GM19238 (cell line): ENCODE data around the gene BTAF1.

Source experiments
- DNase-seq: peaks from one replicate; pipeline ENCODE4 v3.0.0; 2011; ENCODE audit warnings: low spot score; ENCODE audit not compliant: insufficient read length

BTAF1 gene

DNA sequence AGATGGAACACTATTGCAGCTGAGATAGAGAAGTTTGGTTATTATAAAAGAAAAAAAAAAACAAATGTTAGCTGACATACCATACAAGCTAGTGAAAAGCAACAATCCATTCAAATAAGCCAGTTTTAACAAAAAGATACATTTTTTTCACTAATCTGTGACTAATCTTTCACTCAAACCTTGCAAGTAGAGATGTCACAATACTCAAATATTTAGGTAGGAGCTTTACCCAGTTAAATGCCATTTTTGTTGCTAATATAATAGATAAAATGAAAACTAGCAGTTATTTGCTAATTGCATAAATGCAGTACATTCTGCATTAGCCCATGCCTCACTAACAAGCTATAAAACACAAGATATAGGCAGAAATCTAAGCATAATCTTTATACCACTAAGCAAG, 123.6 kb downstream of the BTAF1 start:
- DNase-seq, result no peak

DNA sequence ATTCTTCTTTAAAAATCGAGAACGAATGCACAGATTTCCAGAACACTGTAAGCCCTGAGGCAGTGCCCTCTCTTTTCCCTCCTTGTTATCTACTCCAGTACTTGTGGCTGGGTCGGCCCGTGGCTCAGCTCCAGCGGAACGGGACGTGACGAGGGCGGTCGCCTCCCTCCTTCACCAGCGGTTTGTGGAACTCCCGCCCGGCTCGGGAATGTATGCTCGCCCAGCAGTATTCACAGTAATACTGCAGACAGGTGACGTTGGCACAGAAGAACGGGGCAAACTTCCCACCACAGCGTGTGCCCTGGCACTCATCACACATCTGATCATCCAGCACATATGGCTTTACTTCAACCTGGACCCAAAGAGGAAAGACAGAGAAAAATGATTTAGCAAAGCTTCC, 128.5 kb downstream of the BTAF1 start:
- no peak for DNase-seq

DNA sequence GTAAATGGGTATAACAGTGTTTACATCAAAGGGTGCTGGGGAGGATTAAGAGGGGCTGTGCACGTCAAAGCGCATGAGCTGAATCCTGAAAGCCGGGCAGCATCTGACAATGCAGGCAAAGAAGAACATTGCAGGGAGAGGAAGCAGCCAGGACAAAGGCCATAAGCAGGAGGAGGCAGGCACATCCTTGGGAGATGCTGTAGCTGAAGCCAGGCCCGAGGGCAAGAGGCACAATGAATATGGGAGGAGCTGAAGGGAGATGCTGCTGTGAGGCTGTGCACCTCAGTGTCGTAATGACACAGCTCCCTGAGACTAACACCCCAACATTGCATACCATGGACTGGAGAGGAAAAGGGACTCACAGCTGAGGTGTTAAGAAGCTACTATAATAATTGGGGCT, 129.2 kb downstream of the BTAF1 start:
- DNase-seq, result no peak

DNA sequence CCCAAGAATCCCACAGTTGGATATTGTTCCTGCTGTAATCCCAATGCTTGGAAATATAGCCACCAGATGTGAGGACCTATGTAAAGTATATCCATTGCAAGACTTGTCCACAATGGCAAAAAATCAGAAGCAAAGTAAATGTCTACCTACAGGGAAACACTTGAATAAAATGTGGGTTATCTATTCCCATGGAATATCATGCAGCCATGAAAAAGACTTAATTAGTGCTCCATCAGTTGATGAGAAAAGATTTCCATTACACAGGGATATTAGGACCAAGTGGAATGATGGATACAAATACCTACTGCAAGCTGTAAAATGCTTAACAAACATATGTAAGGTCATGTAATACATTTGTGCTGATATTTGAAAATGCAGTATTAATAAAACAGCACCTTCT, 131.2 kb downstream of the BTAF1 start:
- no peak for DNase-seq

DNA sequence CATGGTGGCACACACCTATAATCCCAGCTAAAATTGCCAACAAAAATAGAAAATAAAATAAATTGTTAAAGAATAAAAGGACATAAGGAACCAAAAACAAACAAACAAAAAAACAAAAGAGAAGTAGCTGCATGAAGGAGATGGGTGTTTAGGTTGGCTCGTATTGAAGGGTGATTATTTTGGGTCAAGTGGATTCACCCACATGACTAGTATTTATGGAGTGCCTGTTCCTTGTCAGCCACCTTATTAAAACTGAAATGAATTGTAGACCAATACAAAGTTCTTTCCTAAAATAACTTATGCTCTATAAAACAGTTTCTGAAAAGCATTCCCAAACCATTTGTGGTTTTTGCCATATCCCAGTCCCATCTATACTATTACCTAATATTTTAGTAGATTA, 138.7 kb downstream of the BTAF1 start:
- no peak for DNase-seq

DNA sequence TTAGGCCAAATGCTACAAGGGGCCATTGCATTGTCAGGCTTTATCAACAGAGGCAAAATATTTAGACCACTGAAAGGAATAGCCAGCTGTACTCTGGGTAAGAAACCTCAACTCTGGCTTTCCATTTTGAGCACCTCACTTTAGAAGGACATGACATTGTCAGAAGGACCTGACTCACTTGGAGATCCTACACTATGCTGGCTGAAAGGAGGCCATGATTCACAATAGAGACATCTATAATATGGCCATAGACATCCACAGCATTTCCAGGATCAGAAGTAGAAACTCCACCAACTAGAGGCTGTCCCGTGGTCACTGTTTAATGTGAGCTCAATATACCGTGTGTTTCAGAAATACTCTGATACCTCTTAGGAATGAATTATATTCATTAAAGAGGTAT, 140.9 kb downstream of the BTAF1 start:
- DNase-seq, result no peak

DNA sequence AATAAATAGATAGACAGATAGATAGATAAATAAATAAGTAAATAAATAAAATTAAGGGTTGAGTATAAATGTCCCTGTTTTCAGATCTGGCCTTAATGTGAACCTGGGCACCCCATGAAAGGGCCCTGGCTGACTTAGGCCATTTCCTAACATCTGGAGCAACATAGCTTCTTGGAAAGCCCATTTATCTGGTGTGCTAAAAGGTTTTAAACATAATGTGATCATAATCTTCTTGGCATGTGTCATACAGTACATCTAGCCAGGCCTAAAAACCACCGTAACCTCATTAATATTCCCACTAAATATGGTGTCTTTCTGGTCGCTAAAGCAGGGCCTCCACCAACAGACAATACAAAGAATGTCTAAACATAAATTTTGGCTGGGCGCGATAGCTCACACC, 142.8 kb downstream of the BTAF1 start:
- DNase-seq, result no peak

DNA sequence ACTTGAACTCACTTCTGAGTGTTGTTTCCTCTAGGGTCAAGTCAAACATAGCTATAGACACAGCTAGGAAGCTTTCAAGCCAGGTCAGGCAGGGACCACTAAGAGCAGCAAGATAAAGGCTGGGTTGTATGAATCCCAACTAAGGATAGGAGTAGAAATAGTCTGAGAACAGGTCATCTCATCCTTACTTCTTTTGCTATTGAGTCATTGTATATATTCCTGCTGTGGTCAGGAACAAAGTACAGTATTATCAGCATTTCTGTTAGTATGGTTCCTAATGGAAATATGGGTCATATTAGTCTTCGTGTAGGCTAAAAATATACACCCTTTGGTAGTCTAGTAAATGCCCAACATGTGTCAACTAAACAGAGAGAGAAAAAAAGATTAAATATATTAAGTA, 145.3 kb downstream of the BTAF1 start:
- no peak for DNase-seq

DNA sequence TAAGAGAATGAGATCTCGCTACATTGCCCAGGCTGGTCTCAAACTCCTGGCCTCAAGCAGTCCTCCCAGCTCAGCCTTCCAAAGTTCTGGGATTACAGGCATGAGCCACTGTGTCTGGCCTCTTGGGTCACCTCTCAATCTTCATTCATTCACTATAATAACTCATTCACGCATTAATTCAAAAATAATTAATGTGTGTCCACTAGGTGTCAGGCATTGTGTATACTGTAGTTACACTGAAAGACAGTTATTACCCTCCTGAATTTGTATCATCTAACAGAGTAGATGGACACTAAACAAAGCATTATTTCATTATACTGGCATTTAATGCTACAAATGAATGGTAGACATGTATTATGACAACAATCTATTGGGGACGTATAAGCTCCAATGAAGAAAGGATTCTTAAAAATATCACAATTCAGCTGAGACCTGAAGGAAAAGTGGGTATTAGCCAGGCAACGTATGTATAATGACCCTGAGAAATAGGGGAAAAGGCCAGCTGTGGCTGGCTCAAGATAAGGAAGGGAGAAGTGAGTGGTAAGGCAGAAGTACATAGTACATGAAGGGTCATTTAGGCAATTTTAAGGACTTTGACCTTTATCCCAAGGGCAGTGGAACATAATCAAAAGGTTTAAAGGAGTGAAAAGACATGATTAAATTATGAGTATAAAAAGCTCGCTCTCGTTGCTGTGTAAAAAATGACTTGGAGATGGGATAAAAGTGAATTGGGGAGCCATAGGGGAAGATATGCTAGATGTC, 150.7 kb downstream of the BTAF1 start:
- no peak for DNase-seq

DNA sequence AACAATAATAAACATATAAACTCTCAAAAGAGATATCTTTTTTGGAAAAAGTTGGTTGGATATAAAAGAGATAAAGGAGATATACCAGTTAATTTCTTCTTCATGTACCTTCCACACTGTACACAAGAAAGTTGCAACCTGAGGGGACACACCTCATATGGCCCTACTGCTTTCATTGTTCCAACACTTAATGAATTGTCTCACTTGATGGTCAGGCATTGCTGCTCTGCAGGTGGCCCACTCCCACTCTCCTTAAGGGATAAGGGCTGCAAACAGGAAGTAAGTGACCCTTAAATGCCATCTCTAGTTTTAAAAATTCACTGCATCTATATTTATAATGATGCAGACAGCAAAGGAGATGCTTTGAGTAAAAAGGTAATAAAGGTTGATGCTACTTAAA, 152.3 kb downstream of the BTAF1 start:
- DNase-seq, result no peak

DNA sequence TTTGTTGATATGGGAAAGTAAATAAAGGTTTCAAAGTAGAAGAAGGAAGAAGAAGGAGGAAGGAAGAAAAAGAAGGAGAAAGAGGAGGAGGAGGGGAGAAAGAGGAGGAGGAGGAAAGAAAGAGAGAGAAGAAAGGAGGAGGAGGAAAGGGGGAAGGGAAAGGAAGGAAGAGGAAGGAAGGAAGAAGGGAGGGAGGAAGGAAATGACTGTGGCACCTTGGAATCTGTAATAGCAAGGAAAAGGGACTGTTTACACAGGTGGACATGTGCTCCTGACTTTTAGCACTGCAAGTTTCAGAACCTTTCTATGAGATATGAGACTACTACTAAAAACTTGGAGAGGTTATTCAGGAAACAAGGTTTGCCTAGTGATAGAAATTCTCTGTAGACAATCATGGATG, 153.2 kb downstream of the BTAF1 start:
- DNase-seq, result no peak

DNA sequence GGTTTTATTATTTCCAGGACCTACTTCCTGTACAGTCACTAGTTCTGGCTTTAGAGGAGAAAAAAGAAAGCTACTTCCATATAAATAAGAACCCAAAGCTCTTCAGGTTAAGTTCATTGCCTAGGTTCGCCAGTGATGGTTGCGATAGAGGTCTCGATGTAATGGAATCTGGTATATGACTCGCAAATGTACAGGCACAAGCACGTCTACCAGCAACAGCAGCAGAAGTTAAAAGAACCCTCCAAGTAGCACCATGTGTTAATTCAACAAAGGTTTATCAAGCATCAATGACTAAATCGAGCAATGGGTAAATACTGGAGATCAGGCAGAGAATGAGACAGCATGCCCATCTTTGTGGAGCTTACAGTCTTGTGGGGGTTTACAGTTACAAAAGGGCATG, 155.4 kb downstream of the BTAF1 start:
- no peak for DNase-seq
